Activated CD8-positive, alpha-beta memory T cell treated with anti-CD3 and anti-CD28 coated beads for 1 hour (primary cell): ENCODE measurements around the gene ATP5F1D.
"Not testable (repeated sequence)": the region's sequence is repeated elsewhere in the genome, so short reads cannot be mapped to it uniquely, and the experiment has no call there.

Experiments used
- DNase-seq, 2 donors: peaks; one replicate each; pipeline ENCODE4 v3.0.0-alpha.2; 2020; ENCODE audit warnings: low read depth in 1 of 2; ENCODE audit errors: extremely low read depth in 1 of 2

The ATP5F1D gene

GRCh38 chr19:1245494-1246264 lies 4.1 kb downstream of the ATP5F1D start:
- no peak for DNase-seq

- not testable (repeated sequence) for DNase-seq
These were observed 4.9 kb downstream of the ATP5F1D start for GRCh38 chr19:1246265-1247087.

- DNase-seq = no peak
These were observed 6.2 kb downstream of the ATP5F1D start for GRCh38 chr19:1247748-1248138.

- peak in 1 of 2 donors; percentile 57 for DNase-seq
These were observed 6.7 kb downstream of the ATP5F1D start, which contains the start of gene MIDN for GRCh38 chr19:1248139-1248785. Gene MIDN, plus strand, starts transcription at chr19:1248583. Its CDS starts 1,714 bp downstream, at chr19:1250297.

- peak in 1 of 2 donors; percentile 79 for DNase-seq
These were observed 7.3 kb downstream of the ATP5F1D start for GRCh38 chr19:1248786-1249297.

GRCh38 chr19:1249298-1249989 lies 7.9 kb downstream of the ATP5F1D start:
- DNase-seq = peak; percentile 82 to 93

- DNase-seq = no peak
These were observed 8.5 kb downstream of the ATP5F1D start for GRCh38 chr19:1249990-1250436.

GRCh38 chr19:1250437-1251260 lies 9.1 kb downstream of the ATP5F1D start:
- peak in 1 of 2 donors; percentile 44 for DNase-seq

GRCh38 chr19:1251330-1252220 lies 10.0 kb downstream of the ATP5F1D start:
- peak in 1 of 2 donors; percentile 44 for DNase-seq

- peak in 1 of 2 donors; percentile 52 for DNase-seq
These were observed 10.8 kb downstream of the ATP5F1D start for GRCh38 chr19:1252221-1252820.

GRCh38 chr19:1252821-1253513 lies 11.4 kb downstream of the ATP5F1D start:
- peak in 1 of 2 donors; percentile 60 for DNase-seq

- DNase-seq = no peak
These were observed 12.0 kb downstream of the ATP5F1D start for GRCh38 chr19:1253514-1254080.

GRCh38 chr19:1254081-1254527 lies 12.6 kb downstream of the ATP5F1D start:
- DNase-seq = no peak

GRCh38 chr19:1254530-1255185 lies 13.1 kb downstream of the ATP5F1D start:
- no peak for DNase-seq

GRCh38 chr19:1255186-1256161 lies 13.9 kb downstream of the ATP5F1D start:
- no peak for DNase-seq
